SH-SY5Y (cell line): ENCODE results near the gene FALEC.

ENCODE experiments used
- GATA2 ChIP-seq: IDR thresholded peaks from 2 replicates; pipeline ENCODE4 v1.6.1; 2011; ENCODE audit warnings: mild to moderate bottlenecking, low read depth, low read length
- GATA3 ChIP-seq: IDR thresholded peaks from 2 replicates; pipeline ENCODE4 v1.6.1; 2011; ENCODE audit warnings: low read depth, mild to moderate bottlenecking, low read length, moderate library complexity

GRCh38 chr1:150466964-150467363, 48.6 kb upstream of the FALEC start:
- TF ChIP-seq GATA2 (no peak), GATA3 (no peak)
